Measurements from ENCODE around the gene GREB1L. TPM values are rescaled to one million over a fixed set of nuclear protein-coding genes. Genes with fewer than 3 reads are reported as not detected.
A peak's percentile ranks its signal among the peaks of the same experiment; 100 is the strongest.
"Not testable (repeated sequence)": the region's sequence is repeated elsewhere in the genome, so short reads cannot be mapped to it uniquely, and the experiment has no call there.

The GREB1L gene
- polyA plus RNA-seq, 1 donor = 10.6 TPM

DNA sequence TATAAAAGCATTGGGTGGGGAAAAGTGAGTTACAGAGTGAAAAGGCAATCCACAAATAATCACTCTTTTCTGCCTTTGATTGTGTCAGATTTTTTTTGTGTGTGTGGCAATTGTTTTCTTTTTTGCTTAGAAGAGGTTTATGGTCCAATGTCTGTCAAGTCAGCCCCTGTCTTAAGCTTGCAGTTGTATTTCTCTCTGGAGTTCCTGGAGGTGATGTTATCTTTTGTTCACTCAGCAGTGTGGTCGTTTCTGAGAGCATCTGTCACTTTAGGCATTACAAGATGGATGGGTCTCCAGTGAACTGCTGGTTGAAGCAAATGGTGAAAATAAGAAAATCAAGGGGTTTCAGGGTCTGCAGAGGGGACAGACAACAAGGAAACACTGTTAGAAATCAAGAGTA, 121.3 kb downstream of the GREB1L start:
- no peak for DNase-seq (ENCODE audit: low read depth)

DNA sequence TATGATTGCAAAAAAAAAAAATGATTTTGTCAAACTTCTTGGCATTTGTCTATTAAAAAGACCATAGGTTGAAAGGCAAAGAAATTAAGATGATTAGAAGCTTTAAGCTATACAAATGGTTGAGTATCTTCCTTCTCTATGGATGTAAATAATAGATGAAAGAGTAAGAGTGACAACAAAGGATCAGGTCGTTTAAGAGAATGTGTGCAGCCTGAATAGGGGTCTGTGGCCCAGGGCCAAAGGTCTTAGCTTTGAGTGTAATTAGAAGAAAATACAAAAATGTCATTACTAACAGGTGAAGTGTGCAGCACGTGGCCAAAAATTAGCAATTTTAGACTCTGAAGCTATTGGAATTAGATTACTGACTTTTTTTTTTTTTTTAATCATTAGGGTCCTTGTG, 122.4 kb downstream of the GREB1L start:
- no peak for DNase-seq (ENCODE audit: low read depth)

DNA sequence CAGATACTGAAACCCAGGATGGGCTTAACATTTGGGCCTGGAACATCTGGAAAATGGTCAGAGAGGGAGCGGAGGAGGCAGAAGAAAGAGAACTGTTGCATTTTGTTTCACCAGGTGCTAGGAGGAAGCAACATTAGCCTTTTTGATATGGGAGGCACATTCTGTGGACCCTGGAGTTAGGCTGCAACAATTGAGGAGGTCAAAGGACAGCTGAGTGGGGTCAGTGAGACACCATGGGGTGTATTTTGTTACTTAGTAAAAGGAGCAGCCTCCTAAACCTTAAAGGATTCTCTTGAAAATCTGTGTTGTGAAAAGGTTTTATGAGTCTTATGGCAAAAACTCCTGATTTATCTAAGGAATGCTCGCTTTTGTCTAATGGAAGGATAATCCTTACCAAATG, 124.9 kb downstream of the GREB1L start:
- no peak for DNase-seq (ENCODE audit: low read depth)

DNA sequence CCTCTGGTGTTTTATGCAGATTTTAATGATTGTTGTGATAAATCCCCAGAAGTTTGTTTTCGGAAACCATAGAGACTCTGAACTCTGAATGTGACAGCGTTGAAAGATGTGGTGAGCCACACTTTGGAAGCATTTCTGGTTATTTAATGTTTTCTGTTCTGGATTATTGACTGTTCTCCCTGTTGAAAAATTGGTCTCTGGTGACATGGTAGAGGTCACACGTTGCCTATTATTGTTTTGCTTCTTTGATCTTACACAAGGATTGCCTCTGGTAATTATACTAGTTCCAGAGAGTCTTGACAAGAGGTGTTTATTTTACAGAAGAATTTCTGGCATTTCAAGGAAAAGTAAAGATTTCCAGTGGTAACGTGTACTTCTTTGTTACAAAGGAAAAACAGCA, 127.1 kb downstream of the GREB1L start:
- no peak for DNase-seq (ENCODE audit: low read depth)

DNA sequence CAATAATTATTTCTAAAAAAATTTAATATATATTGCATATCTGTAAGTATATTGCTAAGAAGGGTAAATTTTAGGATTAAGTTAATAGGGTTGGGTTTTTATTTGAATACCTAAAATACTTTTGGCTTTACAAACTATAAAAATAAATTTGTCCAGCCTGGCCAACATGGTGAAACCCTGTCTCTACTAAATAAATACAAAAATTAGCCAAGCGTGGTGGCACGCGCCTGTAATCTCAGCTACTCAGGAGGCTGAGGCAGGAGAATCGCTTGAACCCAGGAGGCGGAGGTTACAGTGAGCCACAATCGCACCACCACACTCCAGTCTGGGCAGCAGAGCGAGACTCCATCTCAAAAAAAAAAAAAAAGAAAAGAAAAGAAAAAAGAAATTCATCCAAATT, 127.6 kb downstream of the GREB1L start:
- not testable (repeated sequence) for DNase-seq (ENCODE audit: low read depth)

DNA sequence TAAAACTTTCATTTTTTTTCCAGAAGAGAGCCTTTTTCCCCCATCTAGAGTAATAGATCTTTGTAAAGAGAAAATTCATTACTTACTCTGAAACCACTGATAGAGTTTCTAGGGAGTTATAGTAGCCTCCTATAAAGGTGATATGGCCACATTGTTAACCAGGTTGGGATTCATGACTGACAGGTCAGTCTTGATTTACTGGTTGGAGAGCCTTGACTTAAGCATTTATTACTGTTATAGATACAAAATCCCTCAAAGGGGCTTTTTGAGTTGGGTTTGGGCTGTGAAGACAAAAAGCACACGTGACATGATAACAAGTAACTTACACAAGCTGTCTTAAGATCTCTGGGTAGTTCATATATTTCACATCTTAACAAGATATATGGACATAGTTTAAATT, 141.0 kb downstream of the GREB1L start:
- DNase-seq (ENCODE audit: low read depth) = no peak

DNA sequence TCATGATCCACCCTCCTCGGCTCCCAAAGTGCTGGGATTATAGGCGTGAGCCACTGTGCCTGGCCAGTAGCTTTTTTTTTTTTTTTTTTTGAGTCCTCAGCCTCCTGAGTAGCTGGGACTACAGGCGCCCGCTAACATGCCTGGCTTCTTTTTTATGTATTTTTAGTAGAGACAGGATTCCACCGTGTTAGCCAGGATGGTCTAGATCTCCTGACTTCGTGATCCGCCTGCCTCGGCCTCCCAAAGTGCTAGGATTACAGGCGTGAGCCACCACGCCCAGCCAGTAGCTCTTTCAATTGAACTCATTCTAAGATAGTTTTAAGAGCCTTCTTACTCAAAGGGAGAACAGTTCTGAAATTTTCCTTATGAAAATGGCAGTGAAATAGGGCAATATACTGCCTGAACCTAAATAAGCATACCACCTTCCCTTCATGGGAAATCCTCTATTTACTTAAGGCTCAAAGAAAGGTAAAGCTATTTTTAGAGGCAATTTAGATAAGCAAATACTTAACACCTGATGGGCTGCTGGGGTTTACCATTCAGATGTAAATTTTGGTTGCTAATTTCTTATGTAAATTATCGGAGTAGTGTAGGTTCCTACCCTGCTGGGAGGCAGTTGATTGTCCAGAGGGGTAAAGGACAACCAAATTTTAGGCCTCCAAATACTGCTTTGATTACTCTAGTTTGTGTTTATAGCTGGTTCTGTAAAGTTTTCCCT, 144.7 kb downstream of the GREB1L start:
- no peak for DNase-seq (ENCODE audit: low read depth)

DNA sequence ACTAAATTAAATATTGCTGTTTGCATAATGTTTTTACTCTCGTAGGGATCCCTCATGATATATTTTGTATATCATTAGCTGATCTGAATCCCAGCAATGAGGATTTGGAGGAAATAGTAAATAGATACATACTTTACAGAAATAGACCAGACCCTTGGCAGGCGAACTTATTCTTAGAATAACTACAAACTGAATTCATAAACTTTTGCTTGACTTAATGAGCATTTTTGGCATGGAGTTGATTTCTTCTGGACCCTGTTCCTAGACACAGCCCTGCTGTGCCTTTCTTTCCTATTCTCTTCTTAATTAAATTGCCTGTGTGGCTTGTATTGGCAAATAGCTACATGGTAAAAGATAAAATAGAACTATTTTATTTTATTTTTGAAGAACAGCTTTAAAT, 145.9 kb downstream of the GREB1L start:
- no peak for DNase-seq (ENCODE audit: low read depth)

DNA sequence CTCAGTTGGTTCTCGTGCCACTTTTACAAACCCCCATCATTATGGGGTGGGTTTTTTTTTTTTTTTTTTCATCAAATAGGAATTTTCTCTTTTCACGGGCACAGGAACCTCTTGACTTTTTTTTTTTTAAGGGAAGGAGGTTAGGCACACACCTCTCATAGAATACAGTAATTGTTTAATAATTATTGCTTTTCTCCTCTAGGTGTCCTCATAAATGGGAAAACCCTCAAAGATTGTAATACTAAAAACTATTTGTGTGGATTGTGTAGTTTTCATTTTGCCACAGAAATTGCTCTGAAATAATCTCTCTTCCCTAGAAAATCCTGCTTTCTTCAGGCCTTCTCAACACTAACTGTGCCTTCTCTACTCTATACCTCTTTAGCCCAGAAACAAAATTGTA, 147.3 kb downstream of the GREB1L start:
- no peak for DNase-seq (ENCODE audit: low read depth)

DNA sequence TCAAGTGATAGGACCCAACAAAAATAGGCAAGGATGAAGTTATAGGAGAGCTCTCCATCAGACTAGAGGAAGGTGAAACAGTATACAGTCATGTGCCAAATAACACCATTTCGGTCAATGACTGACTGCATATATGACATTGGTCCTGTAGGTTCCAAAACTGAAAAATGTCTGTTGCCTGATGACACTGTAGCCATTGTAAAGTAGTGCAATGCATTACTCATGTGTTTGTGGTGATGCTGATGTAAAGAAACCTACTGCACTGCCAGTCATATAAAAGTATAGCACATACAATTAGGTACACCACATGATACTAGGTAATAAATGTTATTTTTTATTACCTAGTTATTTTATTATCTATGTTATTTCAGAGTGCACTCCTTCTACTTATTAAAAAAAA, 147.9 kb downstream of the GREB1L start:
- no peak for DNase-seq (ENCODE audit: low read depth)

DNA sequence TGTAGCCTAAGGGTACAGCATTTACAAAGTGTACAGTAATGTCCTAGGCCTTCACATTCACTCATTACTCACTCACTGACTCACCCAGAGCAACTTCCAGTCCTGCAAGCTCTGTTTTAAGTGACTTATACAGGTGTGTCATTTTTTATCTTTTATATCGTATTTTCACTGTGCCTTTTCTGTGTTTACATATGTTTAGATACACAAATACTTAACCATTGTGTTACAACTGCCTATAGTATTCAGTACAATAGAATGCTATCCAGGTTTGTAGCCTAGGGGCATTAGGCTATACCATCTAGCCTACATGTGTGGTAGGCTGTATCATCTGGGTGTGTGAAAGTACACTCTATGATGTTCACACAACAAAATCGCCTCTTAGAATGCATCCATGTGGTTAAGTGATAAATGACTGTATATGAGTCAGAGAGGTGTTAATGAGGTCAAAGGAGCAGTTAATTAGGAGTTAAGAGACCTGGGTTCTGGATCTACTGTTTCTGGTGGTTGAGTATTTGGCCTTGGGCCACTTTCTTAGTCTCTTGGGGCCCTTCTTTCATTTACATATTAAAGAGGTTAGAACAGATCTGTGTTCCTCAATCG, 149.1 kb downstream of the GREB1L start:
- DNase-seq (ENCODE audit: low read depth) = no peak

DNA sequence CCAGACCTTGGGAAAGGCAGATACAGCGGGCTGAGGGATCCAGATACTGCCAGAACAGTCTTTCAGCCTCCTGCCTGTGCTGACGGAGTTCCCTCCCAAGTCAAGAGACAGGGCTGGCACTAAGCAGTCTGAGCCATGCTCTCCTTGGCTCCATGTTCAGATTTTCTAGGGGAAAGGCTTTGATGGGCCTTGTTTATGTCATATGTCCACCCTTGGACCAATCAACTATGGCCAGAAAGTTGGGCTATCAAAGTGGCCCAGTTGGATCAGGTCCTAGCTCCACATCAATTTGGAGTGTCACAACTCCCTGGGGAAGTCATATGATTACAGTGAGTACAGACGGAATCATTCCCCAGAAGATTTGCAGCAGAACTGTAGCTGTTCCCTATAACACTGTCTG, 152.0 kb downstream of the GREB1L start:
- peak; percentile 13 for DNase-seq (ENCODE audit: low read depth)

DNA sequence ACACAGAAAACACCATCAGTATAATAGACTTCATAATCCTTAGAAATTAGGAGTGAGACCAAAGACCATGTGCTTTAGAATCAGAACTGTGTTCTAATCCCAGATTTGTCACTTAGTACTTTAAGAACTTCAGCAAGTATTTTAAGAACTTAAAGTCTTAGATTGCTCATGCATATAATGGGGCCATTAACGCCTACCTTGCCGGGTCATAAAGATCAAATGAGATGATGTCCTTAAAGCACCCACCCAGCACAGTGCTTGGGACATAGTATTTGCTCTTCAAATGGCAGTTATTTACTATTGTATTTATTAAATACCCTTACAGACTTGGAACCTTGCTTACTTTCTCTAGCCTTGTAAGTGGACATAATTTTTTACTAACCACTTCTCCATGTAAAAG, 156.1 kb downstream of the GREB1L start:
- DNase-seq (ENCODE audit: low read depth) = no peak

DNA sequence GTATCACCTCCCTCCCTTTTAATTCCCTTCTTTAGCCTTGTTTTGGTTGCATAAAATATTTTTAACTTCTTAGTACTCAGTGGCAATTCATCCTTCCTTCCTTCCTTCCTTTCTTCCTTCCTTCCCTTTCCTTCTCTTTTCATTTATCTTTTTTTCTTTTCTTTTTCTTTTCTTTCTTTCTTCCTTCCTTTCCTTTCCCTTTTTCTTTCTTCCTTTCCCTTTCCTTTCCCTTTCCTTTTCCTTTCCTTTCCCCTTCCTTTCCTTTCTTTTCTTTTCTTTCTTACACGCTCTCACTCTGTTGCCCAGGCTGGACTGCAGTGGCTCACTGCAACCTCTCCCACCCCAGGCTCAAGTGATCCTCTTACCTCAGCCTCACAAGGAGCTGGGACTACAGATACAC, 160.2 kb downstream of the GREB1L start:
- DNase-seq (ENCODE audit: low read depth) = no peak

DNA sequence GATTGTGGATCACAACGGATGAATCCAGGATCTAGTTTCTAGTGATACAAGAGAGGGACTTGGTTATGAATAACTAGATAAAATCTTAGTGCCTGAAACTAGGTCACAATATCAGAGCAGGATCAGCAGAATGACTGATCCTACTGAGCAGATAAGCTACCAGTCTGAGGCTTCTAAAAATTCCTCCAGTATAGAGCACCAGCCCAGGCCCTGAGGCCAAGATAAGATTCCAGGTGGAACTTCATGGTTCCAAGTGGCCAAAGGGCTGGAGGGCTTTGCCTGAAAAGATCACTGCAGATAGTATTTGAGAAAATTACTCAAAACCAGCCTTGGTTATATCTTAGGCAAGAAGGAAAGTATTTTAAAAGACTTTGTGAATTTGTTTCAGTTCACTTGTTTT, 162.4 kb downstream of the GREB1L start:
- DNase-seq (ENCODE audit: low read depth) = no peak

DNA sequence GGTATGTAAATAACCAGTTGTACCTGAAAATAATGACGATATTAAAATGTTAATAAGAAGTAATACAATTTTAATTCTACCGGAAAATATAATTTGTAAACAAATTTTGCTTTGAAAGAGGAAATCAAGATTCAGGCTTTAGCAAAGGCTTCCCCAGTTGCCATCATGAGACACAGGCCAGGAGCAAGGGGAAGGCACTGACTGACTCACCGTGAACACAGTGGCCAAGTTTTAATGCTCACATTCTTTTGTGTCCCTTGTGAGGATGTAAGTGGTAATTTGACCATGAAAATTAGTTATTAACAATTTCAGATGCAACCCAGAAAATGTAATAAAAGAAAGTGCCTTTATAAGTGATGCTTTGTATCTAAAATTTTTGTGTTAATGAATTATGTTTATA, 164.1 kb downstream of the GREB1L start:
- no peak for DNase-seq (ENCODE audit: low read depth)

DNA sequence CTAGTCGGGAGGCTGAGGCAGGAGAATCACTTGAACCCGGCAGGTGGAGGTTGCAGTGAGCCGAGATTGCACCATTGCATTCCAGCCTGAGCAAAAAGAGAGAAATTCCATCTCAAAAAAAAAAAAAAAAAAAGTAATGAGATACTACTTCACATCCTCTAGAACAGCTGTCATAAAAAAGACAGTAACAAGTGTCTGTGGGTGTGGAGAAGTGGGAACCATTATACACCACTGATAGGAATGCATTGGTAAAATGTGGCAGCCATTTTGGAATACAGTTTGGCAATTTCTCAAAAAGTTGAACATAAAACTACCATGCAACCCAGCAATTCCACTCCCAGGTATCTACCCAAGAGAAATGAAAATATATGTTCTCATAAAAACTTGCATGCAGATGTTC, 166.6 kb downstream of the GREB1L start:
- no peak for DNase-seq (ENCODE audit: low read depth)

DNA sequence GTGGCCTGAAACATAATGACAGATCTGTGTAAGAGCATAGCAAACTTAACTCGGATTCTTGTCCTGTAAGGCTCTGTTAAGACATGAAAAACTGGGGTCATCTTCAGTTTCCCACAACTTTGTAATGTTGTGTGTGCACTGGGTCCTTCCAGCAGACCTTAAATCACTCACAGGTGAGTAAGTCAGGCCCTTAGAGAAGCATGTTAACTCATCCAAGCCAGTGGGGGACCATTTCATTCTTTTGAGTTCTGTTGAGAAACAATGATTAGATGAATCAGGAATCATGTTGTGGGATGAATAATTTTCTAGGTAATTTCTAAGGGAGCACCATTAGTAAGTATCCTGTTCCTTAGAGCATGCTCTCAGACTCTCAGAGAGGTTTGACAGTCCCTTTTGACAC, 191.4 kb downstream of the GREB1L start:
- DNase-seq (ENCODE audit: low read depth) = no peak

DNA sequence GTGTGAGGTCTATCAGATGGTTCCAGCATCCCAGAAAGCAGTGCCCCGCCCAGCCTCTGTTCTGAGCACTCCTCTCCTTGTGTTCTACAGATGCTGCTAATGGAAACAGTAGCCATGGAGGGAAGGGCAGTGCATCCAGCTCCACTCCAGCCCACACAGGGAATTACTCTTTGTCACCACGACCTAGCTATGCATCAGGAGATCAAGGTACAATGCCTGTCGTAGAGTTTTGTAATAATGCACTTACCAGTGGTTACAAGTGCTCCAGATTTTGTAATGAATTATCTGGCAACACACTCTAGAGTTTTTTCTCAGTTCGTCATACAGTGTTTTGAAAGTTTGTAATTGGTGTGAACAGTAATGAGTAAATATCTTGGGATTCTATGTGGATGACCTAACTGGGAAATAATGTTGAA, 197.4 kb downstream of the GREB1L start:
- no peak for DNase-seq (ENCODE audit: low read depth)

DNA sequence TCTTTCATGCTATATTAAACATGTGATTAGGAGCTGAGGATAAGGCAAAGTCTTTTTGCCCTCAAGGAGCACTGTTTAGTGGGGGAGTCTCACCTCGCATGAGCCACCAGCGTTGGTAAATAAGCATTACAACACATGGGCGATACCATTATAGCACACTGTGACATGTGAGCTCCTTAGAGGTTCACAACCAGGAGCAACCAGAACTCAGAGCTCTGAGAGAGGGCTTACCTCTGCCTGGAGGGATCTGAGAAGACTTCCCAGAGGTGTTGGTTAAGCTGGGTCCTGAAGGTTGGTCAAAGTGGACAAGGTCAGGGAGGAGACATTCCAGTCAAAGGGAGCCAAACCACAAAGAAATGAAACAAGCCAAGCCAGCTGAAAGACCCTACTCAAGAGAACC, 199.6 kb downstream of the GREB1L start:
- no peak for DNase-seq (ENCODE audit: low read depth)

DNA sequence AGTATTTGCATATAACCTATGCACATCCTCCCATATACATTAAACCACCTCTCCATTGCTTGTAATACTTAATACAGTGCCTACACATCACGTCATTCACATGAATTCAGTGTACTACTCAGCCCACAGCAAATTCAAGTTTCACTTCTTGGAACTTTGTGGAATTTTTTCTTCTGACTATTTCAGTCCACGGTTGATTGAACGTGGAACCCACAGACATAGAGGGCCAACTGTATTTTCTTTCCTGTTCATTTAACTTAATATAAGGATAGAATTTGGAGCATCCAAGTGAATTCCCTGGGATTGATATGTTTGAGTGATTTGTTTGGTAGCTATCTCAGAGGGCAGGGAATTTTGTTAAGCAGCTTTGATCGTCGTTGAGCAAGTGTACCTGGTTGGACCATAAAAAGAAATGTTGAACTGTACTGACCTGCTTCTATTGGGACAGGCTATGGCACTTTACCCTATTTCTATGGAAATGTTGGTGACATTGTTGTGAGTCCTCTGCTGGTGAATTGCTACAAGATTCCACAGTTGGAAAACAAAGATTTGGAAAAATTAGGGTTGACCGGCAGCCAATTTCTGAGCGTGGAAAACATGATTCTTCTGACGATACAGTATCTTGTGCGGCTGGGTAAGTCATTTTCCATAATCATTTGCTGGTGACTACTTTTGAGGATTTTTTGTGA, 201.9 kb downstream of the GREB1L start:
- DNase-seq (ENCODE audit: low read depth) = no peak

DNA sequence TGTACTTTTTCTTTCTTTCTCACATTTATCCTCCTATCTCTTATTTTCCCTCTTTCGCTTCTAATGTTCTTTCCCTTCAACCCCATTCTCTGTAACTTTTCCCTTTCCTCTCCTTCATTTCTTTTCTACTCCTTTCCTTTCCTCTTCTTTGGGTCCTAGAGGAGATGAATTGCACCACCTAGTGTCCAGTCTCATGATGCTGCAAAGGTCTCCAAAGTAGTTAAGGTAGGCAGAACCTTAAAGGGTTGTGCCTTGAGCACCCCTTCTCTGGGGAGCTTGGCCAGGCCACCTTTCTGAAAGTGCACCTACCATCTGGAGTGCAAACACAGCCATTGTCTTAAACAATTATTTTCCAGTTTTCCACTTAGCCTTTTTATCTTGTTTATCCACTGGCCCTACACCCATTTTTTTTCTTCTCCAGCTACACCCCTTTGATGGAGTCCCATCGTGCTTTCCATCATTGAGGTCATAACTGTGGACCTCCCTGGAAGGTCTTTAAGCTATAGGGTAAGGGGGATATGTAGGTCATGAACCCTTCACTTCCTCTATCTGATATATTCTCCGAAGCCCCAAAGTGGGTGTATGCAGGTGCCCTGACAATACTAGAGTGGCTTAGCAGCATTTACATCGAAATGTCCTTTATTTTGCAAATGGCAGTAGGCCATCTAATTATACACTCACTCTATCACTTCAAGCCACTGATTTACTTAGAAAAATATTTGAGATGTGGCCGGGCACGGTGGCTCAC, 202.6 kb downstream of the GREB1L start:
- no peak for DNase-seq (ENCODE audit: low read depth)

DNA sequence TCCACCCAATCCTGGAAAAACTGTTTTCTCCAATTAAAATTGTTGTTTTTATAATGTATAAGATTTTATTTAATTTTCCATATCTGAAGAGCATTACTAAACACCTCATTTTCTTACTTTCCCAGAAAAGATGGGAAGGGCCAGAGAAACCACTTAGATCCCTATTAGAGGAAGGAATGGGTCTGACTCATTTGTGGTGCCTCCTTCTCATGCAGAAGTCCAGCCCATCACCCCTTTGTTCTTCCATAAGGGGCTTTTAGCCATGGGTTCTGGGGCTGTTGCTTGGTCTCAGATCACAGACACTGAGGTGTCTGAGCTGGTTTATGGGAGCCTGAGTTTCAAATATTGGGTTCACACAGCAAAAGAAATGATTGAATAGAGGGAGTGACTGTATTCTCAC, 206.3 kb downstream of the GREB1L start:
- DNase-seq (ENCODE audit: low read depth) = no peak
